ENCODE data around the gene EVPL. TPM values are rescaled to one million over a fixed set of nuclear protein-coding genes. Genes with fewer than 3 reads are reported as not detected.

EVPL gene
- polyA plus RNA-seq, 6 donors from 2014 or later: not detected

GRCh38 chr17:76038050-76038449 lies 10.9 kb upstream of the EVPL start:
- DNase-seq (no peak), ATAC-seq (ENCODE audit: low read depth in 2 of 2) (no peak)
- Mint-ChIP-seq H3K27ac (peak overlapping the region in 2 of 6 donors; percentile 5 to 73), H3K36me3 (peaks cover 20 to 25% of the 10 kb centered on the region in 2 donors), H3K4me3 (peak overlapping the region in 1 of 8 donors; percentile 64), H3K4me1 (no peaks in the 10 kb centered on the region), H3K9me3 (no peaks in the 10 kb centered on the region), H3K27me3 (no peaks in the 10 kb centered on the region)

DNA sequence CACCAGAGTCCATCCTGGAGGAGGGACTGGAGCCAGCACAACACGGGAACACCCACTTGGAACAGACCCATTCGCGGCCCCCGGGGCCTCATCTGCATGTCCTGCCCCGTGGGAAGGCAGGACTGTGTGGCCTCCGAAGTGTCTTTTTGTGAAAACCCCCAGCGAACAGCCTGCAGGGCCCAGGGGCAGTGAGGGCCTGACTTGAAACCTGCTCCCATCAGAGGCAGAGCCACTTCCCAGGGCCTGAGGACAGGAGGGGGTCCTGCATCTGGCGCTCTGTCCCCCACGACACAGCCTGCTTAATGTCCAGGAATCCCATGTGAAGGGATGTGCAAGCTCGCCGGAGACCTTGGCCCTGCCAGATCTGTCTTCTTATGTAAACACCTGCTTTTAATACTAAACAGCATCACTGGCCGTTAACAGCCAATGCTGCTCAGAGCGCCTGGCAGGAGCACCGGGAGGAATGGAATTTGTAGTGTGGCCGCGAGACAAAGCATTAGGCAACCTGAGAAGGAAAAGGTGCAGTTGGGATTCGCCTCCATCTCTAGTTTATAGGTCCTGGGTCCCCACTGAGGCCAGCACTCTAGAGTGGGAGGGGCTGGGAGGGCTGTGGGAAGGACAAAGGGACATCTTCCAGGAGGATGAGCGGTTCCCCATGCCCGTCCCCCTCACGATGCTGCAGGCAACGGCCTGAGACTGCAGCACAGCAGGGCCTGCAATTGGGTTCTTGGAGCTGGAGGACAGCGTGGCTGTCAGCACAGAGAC lies 9.6 kb upstream of the EVPL start:
- no peak for ATAC-seq (ENCODE audit: low read depth in 2 of 2)
- H3K9me3 Mint-ChIP-seq: no peaks in the 10 kb centered on the region
- H3K4me1 Mint-ChIP-seq: no peaks in the 10 kb centered on the region
- peak overlapping the region in 1 of 6 donors; percentile 38 for H3K27ac Mint-ChIP-seq
- no peak for DNase-seq
- H3K4me3 Mint-ChIP-seq: peak overlapping the region in 1 of 8 donors; percentile 38
- H3K27me3 Mint-ChIP-seq: no peaks in the 10 kb centered on the region
- H3K36me3 Mint-ChIP-seq: peaks cover 20 to 25% of the 10 kb centered on the region in 2 donors

GRCh38 chr17:76034428-76035350 lies 7.6 kb upstream of the EVPL start:
- ATAC-seq (ENCODE audit: low read depth in 2 of 2) (no peak), DNase-seq (no peak)
- peaks cover 13 to 15% of the 10 kb centered on the region in 2 donors for H3K36me3 Mint-ChIP-seq
- peaks cover 2 to 3% (median 3%) of the 10 kb centered on the region in 3 donors for H3K4me1 Mint-ChIP-seq
- peak overlapping the region in 4 of 6 donors; percentile 21 to 79 (median 64) for H3K27ac Mint-ChIP-seq
- no peaks in the 10 kb centered on the region for H3K27me3 Mint-ChIP-seq
- no peaks in the 10 kb centered on the region for H3K9me3 Mint-ChIP-seq
- no peak overlapping the region for H3K4me3 Mint-ChIP-seq

- Mint-ChIP-seq H3K27ac (no peak overlapping the region), H3K4me3 (no peak overlapping the region), H3K27me3 (no peaks in the 10 kb centered on the region), H3K9me3 (no peaks in the 10 kb centered on the region), H3K36me3 (no peaks in the 10 kb centered on the region), H3K4me1 (peaks cover 11 to 12% (median 11%) of the 10 kb centered on the region in 3 donors)
- DNase-seq: no peak
- no peak for ATAC-seq (ENCODE audit: low read depth in 2 of 2)
These were observed 6.0 kb upstream of the EVPL start for GRCh38 chr17:76033139-76033538.

DNA sequence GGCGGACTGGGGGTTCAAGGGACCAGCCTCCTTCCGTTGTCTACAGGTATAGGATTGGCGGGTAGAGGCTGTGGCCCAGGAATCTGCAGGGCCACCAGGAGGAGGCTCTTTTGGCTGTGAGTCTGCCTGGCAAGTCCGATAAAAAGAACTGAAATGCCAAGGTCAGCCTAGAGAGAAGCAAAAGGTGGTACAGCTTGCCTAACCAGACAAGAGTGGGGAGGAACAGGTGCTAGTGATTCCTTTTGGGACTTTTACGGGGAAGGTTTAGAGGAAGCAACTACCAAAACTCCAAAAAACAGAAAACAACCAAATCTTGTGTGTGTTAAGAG lies 5.6 kb upstream of the EVPL start:
- Mint-ChIP-seq H3K4me3 (no peak overlapping the region), H3K36me3 (no peaks in the 10 kb centered on the region), H3K27me3 (no peaks in the 10 kb centered on the region), H3K9me3 (no peaks in the 10 kb centered on the region), H3K4me1 (peaks cover 11 to 12% (median 11%) of the 10 kb centered on the region in 3 donors), H3K27ac (no peak overlapping the region)
- ATAC-seq (ENCODE audit: low read depth in 2 of 2) (no peak), DNase-seq (no peak)

GRCh38 chr17:76032073-76032779 lies 5.1 kb upstream of the EVPL start:
- H3K27ac Mint-ChIP-seq: peak overlapping the region in 1 of 6 donors; percentile 38
- no peaks in the 10 kb centered on the region for H3K9me3 Mint-ChIP-seq
- no peak for ATAC-seq (ENCODE audit: low read depth in 2 of 2)
- no peak for DNase-seq
- H3K4me1 Mint-ChIP-seq: peaks cover 11 to 12% (median 11%) of the 10 kb centered on the region in 3 donors
- no peaks in the 10 kb centered on the region for H3K27me3 Mint-ChIP-seq
- H3K36me3 Mint-ChIP-seq: no peaks in the 10 kb centered on the region
- H3K4me3 Mint-ChIP-seq: no peak overlapping the region

DNA sequence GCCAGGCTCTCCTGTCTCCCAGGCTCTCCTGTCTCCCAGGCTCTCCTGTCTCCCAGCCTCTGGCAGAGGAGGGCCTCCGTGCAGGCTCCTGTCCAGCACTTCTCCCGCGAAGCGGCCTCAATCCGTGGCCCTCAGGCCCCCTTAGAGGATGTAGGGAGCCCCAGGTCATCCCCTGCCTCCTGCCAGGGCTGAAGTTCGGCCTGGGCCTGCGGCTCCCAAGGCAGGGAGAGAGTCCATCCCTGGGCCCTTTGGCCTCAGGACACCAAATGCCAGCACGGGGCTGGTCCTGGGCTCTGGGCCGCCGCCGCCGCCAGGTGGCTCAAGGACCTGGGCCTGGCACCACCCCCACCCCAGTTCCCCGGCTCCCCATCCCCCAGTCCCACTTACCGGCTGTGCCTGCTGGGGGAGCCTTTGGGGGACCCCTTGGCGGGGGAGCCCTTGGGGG lies 370 bp downstream of the EVPL start:
- peak overlapping the region in 2 of 8 donors; percentile 23 to 59 for H3K4me3 Mint-ChIP-seq
- DNase-seq (no peak), ATAC-seq (ENCODE audit: low read depth in 2 of 2) (no peak)
- H3K27me3 Mint-ChIP-seq: no peaks in the 10 kb centered on the region
- no peaks in the 10 kb centered on the region for H3K9me3 Mint-ChIP-seq
- no peaks in the 10 kb centered on the region for H3K36me3 Mint-ChIP-seq
- H3K4me1 Mint-ChIP-seq: peaks cover 11 to 12% (median 11%) of the 10 kb centered on the region in 3 donors
- no peak overlapping the region for H3K27ac Mint-ChIP-seq

GRCh38 chr17:76025294-76025693 lies 1.8 kb downstream of the EVPL start:
- Mint-ChIP-seq H3K36me3 (no peaks in the 10 kb centered on the region), H3K27me3 (no peaks in the 10 kb centered on the region), H3K4me1 (peaks cover 11 to 12% (median 11%) of the 10 kb centered on the region in 3 donors), H3K4me3 (no peak overlapping the region), H3K27ac (no peak overlapping the region), H3K9me3 (no peaks in the 10 kb centered on the region)
- ATAC-seq (ENCODE audit: low read depth in 2 of 2): no peak
- DNase-seq: no peak

DNA sequence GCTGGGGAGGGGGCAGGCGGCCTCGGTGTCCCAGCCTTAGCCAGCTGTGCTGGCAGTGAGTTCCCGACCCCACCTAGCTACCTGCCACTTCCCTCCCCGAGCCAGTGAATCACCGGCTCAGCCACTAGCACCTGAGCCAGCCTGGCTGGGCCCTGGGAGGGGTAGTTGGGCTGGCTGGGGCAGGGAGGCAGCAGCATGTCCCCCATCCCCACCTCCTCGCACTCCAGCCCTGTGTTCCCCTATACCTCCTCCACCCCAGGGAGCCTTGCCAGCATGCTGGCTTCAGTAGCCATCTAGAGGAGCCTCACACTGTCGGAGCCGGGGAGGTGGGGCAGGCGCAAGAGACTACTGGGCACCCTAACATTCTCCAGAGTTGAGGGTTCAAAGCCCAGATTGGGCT lies 2.8 kb downstream of the EVPL start:
- DNase-seq (no peak), ATAC-seq (ENCODE audit: low read depth in 2 of 2) (no peak)
- H3K4me3 Mint-ChIP-seq: no peak overlapping the region
- peaks cover 5 to 6% (median 5%) of the 10 kb centered on the region in 3 donors for H3K4me1 Mint-ChIP-seq
- H3K36me3 Mint-ChIP-seq: no peaks in the 10 kb centered on the region
- H3K9me3 Mint-ChIP-seq: no peaks in the 10 kb centered on the region
- H3K27ac Mint-ChIP-seq: peak overlapping the region in 1 of 6 donors; percentile 92
- no peaks in the 10 kb centered on the region for H3K27me3 Mint-ChIP-seq

- H3K27me3 Mint-ChIP-seq: no peaks in the 10 kb centered on the region
- no peaks in the 10 kb centered on the region for H3K9me3 Mint-ChIP-seq
- ATAC-seq (ENCODE audit: low read depth in 2 of 2) (no peak), DNase-seq (no peak)
- no peaks in the 10 kb centered on the region for H3K36me3 Mint-ChIP-seq
- H3K4me3 Mint-ChIP-seq: no peak overlapping the region
- H3K4me1 Mint-ChIP-seq: peaks cover 0 to 1% (median under 1%) of the 10 kb centered on the region in 3 donors
- H3K27ac Mint-ChIP-seq: no peak overlapping the region
These were observed 3.2 kb downstream of the EVPL start for GRCh38 chr17:76023900-76024237.

DNA sequence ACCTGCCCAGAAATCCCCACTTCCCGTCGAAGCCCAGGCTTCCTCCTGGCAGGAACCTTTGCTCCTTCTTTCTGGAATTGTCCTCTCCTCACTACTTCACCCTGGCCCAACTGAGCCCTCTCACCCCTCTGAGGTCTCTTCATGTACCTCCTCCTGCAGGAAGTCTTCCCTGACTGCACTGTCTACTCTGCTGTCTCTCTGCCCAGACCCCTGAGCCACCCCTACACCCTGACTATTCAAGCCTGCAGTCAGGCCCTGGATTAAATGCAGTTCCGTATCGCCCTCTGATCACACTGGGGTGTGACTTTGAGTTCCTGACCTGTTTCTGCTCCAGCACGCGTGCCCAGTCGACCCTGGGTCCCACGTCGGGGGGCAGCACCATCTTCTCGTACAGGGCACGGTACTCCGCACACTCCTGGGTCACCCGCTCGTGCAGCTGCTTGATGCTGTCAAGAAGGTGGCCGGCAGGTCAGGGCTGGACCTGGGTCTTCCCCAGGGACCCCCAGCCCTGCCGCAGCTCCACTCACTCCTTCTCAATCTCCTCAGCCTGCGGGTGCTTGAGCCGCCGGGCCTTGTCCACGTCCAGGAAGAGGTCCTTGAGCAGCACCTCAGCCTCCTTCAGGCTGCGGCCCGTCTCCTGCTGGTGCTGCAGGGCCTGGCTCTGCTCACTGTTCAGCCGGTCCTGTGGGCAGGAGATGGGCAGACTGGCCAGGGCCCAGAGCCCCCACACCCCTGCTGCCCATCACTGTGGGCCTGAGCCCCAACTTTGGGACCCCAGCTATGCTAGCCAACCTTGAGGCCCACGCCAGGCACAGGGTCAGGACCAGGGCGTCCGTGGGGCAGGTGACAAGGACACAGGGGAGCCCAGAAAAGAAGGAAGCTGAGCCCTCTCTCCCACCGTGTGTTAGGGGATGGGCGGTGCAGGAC lies 3.9 kb downstream of the EVPL start:
- no peaks in the 10 kb centered on the region for H3K9me3 Mint-ChIP-seq
- no peak for ATAC-seq (ENCODE audit: low read depth in 2 of 2)
- no peaks in the 10 kb centered on the region for H3K36me3 Mint-ChIP-seq
- no peaks in the 10 kb centered on the region for H3K27me3 Mint-ChIP-seq
- no peak for DNase-seq
- H3K27ac Mint-ChIP-seq: no peak overlapping the region
- no peaks in the 10 kb centered on the region for H3K4me1 Mint-ChIP-seq
- no peak overlapping the region for H3K4me3 Mint-ChIP-seq

DNA sequence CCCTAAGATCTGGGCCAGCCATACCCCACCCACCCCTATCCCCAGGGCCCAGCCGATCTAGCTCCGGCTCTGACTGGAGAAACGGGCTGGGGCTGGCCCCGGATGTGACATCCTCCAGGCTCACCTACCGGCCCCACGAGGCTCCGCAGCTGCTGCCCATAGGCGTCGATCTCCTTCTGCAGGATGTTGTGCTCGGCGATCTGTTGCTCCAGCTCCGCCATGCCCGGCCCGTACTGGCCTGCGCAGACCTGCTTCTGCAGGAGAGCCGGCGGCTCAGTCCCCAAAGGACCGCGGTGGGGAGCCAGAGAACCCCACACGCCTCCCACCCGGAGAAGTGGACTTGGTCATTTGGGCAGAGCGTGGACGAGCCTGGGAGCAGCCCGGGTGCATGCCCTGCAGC lies 4.8 kb downstream of the EVPL start:
- H3K4me1 Mint-ChIP-seq: no peaks in the 10 kb centered on the region
- ATAC-seq (ENCODE audit: low read depth in 2 of 2): no peak
- no peak overlapping the region for H3K27ac Mint-ChIP-seq
- H3K27me3 Mint-ChIP-seq: no peaks in the 10 kb centered on the region
- DNase-seq: no peak
- H3K4me3 Mint-ChIP-seq: no peak overlapping the region
- no peaks in the 10 kb centered on the region for H3K36me3 Mint-ChIP-seq
- H3K9me3 Mint-ChIP-seq: no peaks in the 10 kb centered on the region

Data from naive B cell (primary cell).